GM12872 (cell line): ENCODE data around the gene RFWD3.

Source experiments
- CTCF ChIP-seq: IDR thresholded peaks from 3 replicates; pipeline ENCODE4 v1.5.1; 2011; ENCODE audit warnings: low read depth, mild to moderate bottlenecking, low read length, moderate library complexity; ENCODE audit not compliant: insufficient read depth

RFWD3 gene

GRCh38 chr16:74680681-74681080 is 14.0 kb upstream of the RFWD3 start:
- no peak for TF ChIP-seq CTCF

- no peak for TF ChIP-seq CTCF
These were observed 13.3 kb upstream of the RFWD3 start for GRCh38 chr16:74679983-74680382.

GRCh38 chr16:74677868-74678267 is 11.2 kb upstream of the RFWD3 start:
- TF ChIP-seq CTCF: no peak

- no peak for TF ChIP-seq CTCF
These were observed 7.2 kb upstream of the RFWD3 start for GRCh38 chr16:74673876-74674275.

- TF ChIP-seq CTCF: no peak
These were observed 601 bp upstream of the RFWD3 start for GRCh38 chr16:74667255-74667700.

GRCh38 chr16:74666010-74666421 is 661 bp downstream of the RFWD3 start:
- no peak for TF ChIP-seq CTCF

GRCh38 chr16:74661064-74661463 is 5.6 kb downstream of the RFWD3 start:
- TF ChIP-seq CTCF: no peak

GRCh38 chr16:74660383-74660782 is 6.3 kb downstream of the RFWD3 start:
- TF ChIP-seq CTCF: no peak
